WTC11 (cell line): ENCODE results near the gene LYG1. TPM values are rescaled to one million over a fixed set of nuclear protein-coding genes. Genes with fewer than 3 reads are reported as not detected.

Source experiments
- ATAC-seq: fragments of 200-7000 bp; cut with Tn5 transposase; 2 replicates; pipeline ENCODE4 v1.10.0; 2021; ENCODE audit warnings: mild to moderate bottlenecking, moderate library complexity
- CTCF ChIA-PET: fragments of 300-600 bp; sonication (Branson Sonifier 250); formaldehyde crosslinking; loops from one replicate; lab custom pipeline; 2021; ENCODE audit warnings: antibody characterized with exemption; lab: Charles Lee
- POLR2A ChIA-PET: fragments of 350-600 bp; sonication (Branson Sonifier 250); formaldehyde crosslinking; loops from one replicate; lab custom pipeline; 2021; ENCODE audit warnings: antibody characterized with exemption; lab: Charles Lee
- DNase-seq: peaks from one replicate; pipeline ENCODE4 v3.0.0; 2021; ENCODE audit warnings: low spot score
- H3K27ac Mint-ChIP-seq: 2 replicates; pipeline ENCODE4 v1.8.0; 2021; ENCODE audit warnings: mixed read lengths
- H3K27me3 Mint-ChIP-seq: 2 replicates; pipeline ENCODE4 v1.8.0; 2021; ENCODE audit warnings: low read depth, mild to moderate bottlenecking, moderate library complexity, mixed read lengths
- H3K36me3 Mint-ChIP-seq: 2 replicates; pipeline ENCODE4 v1.8.0; 2021; ENCODE audit warnings: mixed read lengths
- H3K4me1 Mint-ChIP-seq: 2 replicates; pipeline ENCODE4 v1.8.0; 2022; ENCODE audit warnings: mixed read lengths
- H3K4me3 Mint-ChIP-seq: 2 replicates; pipeline ENCODE4 v1.8.0; 2021; ENCODE audit warnings: mild to moderate bottlenecking, moderate library complexity, mixed read lengths
- H3K9me3 Mint-ChIP-seq: 2 replicates; pipeline ENCODE4 v1.8.0; 2021; ENCODE audit warnings: mixed read lengths
- CBFB ChIP-seq: sonication (generic); formaldehyde crosslinking; IDR thresholded peaks from 2 replicates; pipeline ENCODE4 v1.8.1; 2022; ENCODE audit warnings: mild to moderate bottlenecking, low read depth, missing genetic modification reagents
- E2F5 ChIP-seq: sonication (generic); formaldehyde crosslinking; IDR thresholded peaks from 2 replicates; pipeline ENCODE4 v1.8.1; 2022; ENCODE audit warnings: mild to moderate bottlenecking, moderate library complexity, missing genetic modification reagents
- EMX1 ChIP-seq: fragments of 250-450 bp; sonication (Bioruptor Pico); IDR thresholded peaks from 2 replicates; pipeline ENCODE4 v1.8.0; 2021; ENCODE audit warnings: mild to moderate bottlenecking
- GABPB1 ChIP-seq: sonication (generic); formaldehyde crosslinking; IDR thresholded peaks from 2 replicates; pipeline ENCODE4 v1.8.1; 2023; ENCODE audit warnings: mild to moderate bottlenecking, missing genetic modification reagents
- GRHL2 ChIP-seq: fragments of 250-450 bp; sonication (Bioruptor Pico); IDR thresholded peaks from 2 replicates; pipeline ENCODE4 v1.8.0; 2022; ENCODE audit warnings: mild to moderate bottlenecking, moderate library complexity; ENCODE audit not compliant: insufficient replicate concordance, severe bottlenecking
- HMGA2 ChIP-seq: fragments of 250-450 bp; sonication (Bioruptor Pico); IDR thresholded peaks from 2 replicates; pipeline ENCODE4 v1.4.0; 2021; ENCODE audit warnings: mild to moderate bottlenecking, moderate library complexity
- IRF2 ChIP-seq: sonication (generic); formaldehyde crosslinking; IDR thresholded peaks from 2 replicates; pipeline ENCODE4 v1.8.0; 2022; ENCODE audit warnings: low read depth, missing genetic modification reagents, borderline replicate concordance
- JUN ChIP-seq: sonication (generic); formaldehyde crosslinking; IDR thresholded peaks from 2 replicates; pipeline ENCODE4 v1.8.0; 2023; ENCODE audit warnings: mild to moderate bottlenecking, missing genetic modification reagents
- NFE2L1 ChIP-seq: sonication (generic); formaldehyde crosslinking; IDR thresholded peaks from 2 replicates; pipeline ENCODE4 v1.8.1; 2023; ENCODE audit warnings: missing genetic modification reagents
- NR1H2 ChIP-seq: sonication (generic); formaldehyde crosslinking; IDR thresholded peaks from 2 replicates; pipeline ENCODE4 v1.9.0; 2021; ENCODE audit warnings: mild to moderate bottlenecking, moderate library complexity, missing genetic modification reagents
- TEAD1 ChIP-seq: sonication (generic); formaldehyde crosslinking; IDR thresholded peaks from 2 replicates; pipeline ENCODE4 v1.8.0; 2022; ENCODE audit warnings: mild to moderate bottlenecking, missing genetic modification reagents
- ZBTB43 ChIP-seq: sonication (generic); formaldehyde crosslinking; IDR thresholded peaks from 2 replicates; pipeline ENCODE4 v1.8.1; 2023; ENCODE audit warnings: mild to moderate bottlenecking, missing genetic modification reagents
- ZNF263 ChIP-seq: sonication (generic); formaldehyde crosslinking; IDR thresholded peaks from 2 replicates; pipeline ENCODE4 v1.8.1; 2022; ENCODE audit warnings: low read depth, mild to moderate bottlenecking, moderate library complexity, missing genetic modification reagents
- total RNA-seq: library from RNA; stranded (reverse); gene quantifications from 3 replicates; pipeline ENCODE4 v1.2.3, GENCODE V29; 2021
- TF ChIP-seq, protein P1 (sequence below): fragments of 250-450 bp; sonication (Bioruptor Pico); conservative IDR thresholded peaks from 2 replicates; pipeline ENCODE4 v1.9.0; 2021; ENCODE audit warnings: mild to moderate bottlenecking
- TF ChIP-seq, protein P2 (sequence below): sonication (generic); formaldehyde crosslinking; IDR thresholded peaks from 2 replicates; pipeline ENCODE4 v1.8.0; 2022; ENCODE audit warnings: mild to moderate bottlenecking, missing genetic modification reagents
- TF ChIP-seq, protein P3 (sequence below): fragments of 250-450 bp; sonication (Bioruptor Pico); IDR thresholded peaks from 2 replicates; pipeline ENCODE4 v1.9.0; 2021; ENCODE audit warnings: mild to moderate bottlenecking

The LYG1 gene
- total RNA-seq, 1 experiment from 2014 or later = 0.35 TPM

- POLR2A ChIA-PET = no interaction called here
- 0 out of 2 replicates have a peak, but pooled peaks cover 3% of the 10 kb centered on the region for H3K36me3 Mint-ChIP-seq
- no peaks in the 10 kb centered on the region; the same call in 1 of the 2 replicates for H3K27me3 Mint-ChIP-seq
- ATAC-seq (no peak), DNase-seq (no peak)
- H3K9me3 Mint-ChIP-seq = peaks cover 7% of the 10 kb centered on the region; the same call in 1 of the 2 replicates
- no peak overlapping the region for H3K27ac Mint-ChIP-seq
- no peak overlapping the region for H3K4me3 Mint-ChIP-seq
- peak; percentile 98 for TF ChIP-seq HMGA2 (CRISPR knock-in tag)
- TF ChIP-seq NFE2L1 = no peak
- TF ChIP-seq, protein P1, sequence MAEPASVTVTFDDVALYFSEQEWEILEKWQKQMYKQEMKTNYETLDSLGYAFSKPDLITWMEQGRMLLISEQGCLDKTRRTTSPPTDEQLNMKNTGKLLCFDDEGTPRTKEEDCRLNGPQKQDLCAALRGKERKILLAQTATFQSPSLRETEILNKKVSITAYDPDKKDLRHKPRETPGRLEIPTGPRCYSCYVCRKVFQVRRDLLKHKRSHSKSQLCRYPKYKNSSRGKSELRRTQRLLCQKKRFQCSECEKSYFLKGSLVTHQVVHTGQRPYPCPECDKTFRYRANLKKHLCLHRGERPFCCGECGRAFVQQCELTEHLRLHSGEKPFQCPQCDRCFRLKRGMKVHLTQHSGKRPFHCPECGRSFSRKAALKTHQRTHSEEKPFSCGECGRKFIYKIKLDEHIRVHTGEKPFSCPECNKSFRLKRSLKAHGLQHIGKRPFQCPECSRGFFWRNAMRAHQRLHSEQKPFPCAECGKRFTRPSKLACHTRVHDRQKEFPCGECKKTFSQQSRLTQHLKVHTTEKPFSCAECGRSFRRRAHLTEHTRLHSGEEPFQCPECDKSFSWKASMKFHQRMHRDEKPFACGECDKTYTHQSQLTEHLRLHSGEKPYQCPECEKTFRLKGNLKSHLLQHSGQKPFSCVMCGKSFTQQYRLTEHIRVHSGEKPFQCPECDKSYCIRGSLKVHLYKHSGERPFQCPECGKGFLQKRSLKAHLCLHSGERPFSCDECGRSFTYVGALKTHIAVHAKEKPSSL (CRISPR knock-in tag) = no peak
- no peak for TF ChIP-seq IRF2 (CRISPR knock-in tag)
- CTCF ChIA-PET = no interaction called here
- H3K4me1 Mint-ChIP-seq = no peaks in the 10 kb centered on the region
Observed at GRCh38 chr2:99299580-99299979, 1.4 kb downstream of the LYG1 start.

DNA sequence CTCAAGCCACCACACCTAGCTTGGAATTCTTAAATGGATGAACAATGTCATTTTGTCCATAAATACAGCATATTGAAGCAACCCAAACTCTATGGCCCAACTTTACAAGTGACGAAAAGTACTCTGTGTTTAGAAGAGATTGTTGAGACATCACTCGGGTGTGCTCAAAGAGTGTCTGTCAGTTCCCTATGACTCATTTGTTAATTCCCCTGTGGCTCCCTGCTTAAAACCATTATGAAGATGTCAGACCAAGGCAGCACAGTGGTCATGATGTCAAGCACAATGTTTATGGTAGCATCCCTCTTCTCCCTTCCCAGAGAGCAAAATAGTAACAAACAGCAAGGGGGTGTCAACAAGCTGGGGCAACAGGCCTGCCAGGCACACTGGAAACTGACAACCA, 3.0 kb downstream of the LYG1 start:
- Mint-ChIP-seq H3K27me3 (no peaks in the 10 kb centered on the region; the same call in 1 of the 2 replicates), H3K4me1 (no peaks in the 10 kb centered on the region), H3K36me3 (no peaks in the 10 kb centered on the region), H3K4me3 (no peak overlapping the region), H3K9me3 (peaks cover 7% of the 10 kb centered on the region; the same call in 1 of the 2 replicates), H3K27ac (no peak overlapping the region)
- CTCF ChIA-PET = no interaction called here
- DNase-seq (no peak), ATAC-seq (no peak)
- POLR2A ChIA-PET = no interaction called here
- no peak for TF ChIP-seq NR1H2
- TF ChIP-seq GABPB1 (CRISPR knock-in tag) = no peak
- TF ChIP-seq, protein P2, sequence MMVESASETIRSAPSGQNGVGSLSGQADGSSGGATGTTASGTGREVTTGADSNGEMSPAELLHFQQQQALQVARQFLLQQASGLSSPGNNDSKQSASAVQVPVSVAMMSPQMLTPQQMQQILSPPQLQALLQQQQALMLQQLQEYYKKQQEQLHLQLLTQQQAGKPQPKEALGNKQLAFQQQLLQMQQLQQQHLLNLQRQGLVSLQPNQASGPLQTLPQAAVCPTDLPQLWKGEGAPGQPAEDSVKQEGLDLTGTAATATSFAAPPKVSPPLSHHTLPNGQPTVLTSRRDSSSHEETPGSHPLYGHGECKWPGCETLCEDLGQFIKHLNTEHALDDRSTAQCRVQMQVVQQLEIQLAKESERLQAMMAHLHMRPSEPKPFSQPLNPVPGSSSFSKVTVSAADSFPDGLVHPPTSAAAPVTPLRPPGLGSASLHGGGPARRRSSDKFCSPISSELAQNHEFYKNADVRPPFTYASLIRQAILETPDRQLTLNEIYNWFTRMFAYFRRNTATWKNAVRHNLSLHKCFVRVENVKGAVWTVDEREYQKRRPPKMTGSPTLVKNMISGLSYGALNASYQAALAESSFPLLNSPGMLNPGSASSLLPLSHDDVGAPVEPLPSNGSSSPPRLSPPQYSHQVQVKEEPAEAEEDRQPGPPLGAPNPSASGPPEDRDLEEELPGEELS = no peak
- TF ChIP-seq, protein P3, sequence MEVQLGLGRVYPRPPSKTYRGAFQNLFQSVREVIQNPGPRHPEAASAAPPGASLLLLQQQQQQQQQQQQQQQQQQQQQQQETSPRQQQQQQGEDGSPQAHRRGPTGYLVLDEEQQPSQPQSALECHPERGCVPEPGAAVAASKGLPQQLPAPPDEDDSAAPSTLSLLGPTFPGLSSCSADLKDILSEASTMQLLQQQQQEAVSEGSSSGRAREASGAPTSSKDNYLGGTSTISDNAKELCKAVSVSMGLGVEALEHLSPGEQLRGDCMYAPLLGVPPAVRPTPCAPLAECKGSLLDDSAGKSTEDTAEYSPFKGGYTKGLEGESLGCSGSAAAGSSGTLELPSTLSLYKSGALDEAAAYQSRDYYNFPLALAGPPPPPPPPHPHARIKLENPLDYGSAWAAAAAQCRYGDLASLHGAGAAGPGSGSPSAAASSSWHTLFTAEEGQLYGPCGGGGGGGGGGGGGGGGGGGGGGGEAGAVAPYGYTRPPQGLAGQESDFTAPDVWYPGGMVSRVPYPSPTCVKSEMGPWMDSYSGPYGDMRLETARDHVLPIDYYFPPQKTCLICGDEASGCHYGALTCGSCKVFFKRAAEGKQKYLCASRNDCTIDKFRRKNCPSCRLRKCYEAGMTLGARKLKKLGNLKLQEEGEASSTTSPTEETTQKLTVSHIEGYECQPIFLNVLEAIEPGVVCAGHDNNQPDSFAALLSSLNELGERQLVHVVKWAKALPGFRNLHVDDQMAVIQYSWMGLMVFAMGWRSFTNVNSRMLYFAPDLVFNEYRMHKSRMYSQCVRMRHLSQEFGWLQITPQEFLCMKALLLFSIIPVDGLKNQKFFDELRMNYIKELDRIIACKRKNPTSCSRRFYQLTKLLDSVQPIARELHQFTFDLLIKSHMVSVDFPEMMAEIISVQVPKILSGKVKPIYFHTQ (CRISPR knock-in tag) = no peak
- no peak for TF ChIP-seq E2F5 (CRISPR knock-in tag)
- no peak for TF ChIP-seq ZBTB43 (CRISPR knock-in tag)
- TF ChIP-seq JUN = no peak
- TF ChIP-seq ZNF263 (CRISPR knock-in tag) = no peak
- TF ChIP-seq, protein P1 (CRISPR knock-in tag) = no peak
- TF ChIP-seq EMX1 (CRISPR knock-in tag) = no peak
- no peak for TF ChIP-seq CBFB (CRISPR knock-in tag)
- no peak for TF ChIP-seq TEAD1 (CRISPR knock-in tag)
- TF ChIP-seq GRHL2 (CRISPR knock-in tag) = no peak
